ENCODE data around the gene MARCKS.
A peak's percentile ranks its signal among the peaks of the same experiment; 100 is the strongest.
"Not testable (repeated sequence)": the region's sequence is repeated elsewhere in the genome, so short reads cannot be mapped to it uniquely, and the experiment has no call there.

MARCKS gene

DNA sequence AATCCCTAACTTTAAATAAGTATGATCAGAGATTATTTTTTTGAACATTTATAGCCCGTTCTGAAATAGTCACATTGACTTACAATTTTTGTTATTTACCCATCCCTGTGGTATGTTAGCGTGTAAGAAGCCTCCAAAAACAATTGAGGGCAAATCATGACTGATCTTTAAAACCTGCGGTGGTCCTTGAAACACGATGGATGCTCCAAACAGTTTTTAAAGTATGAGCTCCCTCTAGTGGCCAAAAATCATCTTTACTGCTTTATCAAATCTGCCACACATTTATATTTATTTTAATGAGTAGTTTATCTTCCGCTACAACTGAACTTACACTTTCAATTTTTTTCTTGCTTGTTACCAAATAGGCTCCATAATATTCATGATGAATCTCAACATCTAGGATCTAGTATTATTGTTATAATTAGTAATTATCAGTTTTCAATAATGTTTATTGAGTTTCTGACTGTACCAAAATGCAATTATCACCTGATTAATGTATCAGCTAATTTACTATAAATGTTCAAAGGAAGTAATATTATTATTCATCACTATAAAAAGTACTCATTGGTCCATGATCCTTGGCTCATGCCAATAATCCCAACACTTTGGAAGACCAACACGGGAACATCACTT is 52.2 kb downstream of the MARCKS start:
- DNase-seq, result peak; percentile 51 to 72

DNA sequence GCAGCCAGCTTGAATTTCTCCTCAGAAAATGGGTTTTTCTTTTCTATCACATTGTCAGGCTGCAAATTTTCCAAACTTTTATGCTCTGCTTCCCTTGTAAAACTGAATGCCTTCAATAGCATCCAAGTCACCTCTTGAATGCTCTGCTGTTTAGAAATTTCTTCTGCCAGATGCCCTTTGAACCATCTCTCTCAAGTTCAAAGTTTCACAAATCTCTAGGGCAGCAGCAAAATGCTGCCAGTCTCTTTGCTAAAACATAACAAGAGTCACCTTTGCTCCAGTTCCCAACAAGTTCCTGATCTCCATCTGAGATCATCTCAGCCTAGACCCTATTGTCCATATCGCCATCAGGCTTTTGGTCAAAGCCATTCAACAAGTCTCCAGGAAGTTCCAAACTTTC is 53.1 kb downstream of the MARCKS start:
- not testable (repeated sequence) for DNase-seq

More for the DNA sequence above, 52.2 kb downstream of the MARCKS start:
- TF ChIP-seq POLR2A (IDR thresholded peaks at IDR 0.05; ENCODE audit: low read length) (no peak), GATA1 (IDR thresholded peaks at IDR 0.05; ENCODE audit: low read depth, low read length) (no peak)
